Measurements from ENCODE around the gene NPHS2. TPM values are rescaled to one million over a fixed set of nuclear protein-coding genes. Genes with fewer than 3 reads are reported as not detected.

The NPHS2 gene
- total RNA-seq, 1 donor from 2014 or later: not detected

DNA sequence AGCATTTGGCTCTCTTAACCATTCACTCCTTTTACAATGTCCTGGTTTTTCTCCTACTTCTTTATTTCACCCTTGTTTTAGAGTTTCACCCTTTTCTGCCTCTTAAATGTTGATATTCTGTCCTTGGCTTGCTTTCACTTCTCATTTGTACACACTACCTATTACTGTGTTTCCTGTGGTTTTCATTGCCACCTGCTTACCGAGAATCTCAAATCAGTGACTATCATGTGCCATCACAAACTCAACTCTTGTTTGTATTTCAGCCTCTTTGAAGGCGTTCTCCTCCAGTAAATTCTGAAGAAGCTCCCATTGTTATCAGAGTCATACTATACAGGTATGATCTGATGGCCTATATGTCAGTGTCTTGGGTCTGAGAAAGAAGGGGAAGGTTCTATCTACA lies 65.7 kb downstream of the NPHS2 start:
- Mint-ChIP-seq H3K4me3 (no peak overlapping the region), H3K9me3 (peaks cover 24% of the 10 kb centered on the region), H3K36me3 (no peaks in the 10 kb centered on the region), H3K27me3 (ENCODE audit: low read depth) (peaks cover 23% of the 10 kb centered on the region), H3K4me1 (no peaks in the 10 kb centered on the region), H3K27ac (no peak overlapping the region)
- TF ChIP-seq, protein P1, sequence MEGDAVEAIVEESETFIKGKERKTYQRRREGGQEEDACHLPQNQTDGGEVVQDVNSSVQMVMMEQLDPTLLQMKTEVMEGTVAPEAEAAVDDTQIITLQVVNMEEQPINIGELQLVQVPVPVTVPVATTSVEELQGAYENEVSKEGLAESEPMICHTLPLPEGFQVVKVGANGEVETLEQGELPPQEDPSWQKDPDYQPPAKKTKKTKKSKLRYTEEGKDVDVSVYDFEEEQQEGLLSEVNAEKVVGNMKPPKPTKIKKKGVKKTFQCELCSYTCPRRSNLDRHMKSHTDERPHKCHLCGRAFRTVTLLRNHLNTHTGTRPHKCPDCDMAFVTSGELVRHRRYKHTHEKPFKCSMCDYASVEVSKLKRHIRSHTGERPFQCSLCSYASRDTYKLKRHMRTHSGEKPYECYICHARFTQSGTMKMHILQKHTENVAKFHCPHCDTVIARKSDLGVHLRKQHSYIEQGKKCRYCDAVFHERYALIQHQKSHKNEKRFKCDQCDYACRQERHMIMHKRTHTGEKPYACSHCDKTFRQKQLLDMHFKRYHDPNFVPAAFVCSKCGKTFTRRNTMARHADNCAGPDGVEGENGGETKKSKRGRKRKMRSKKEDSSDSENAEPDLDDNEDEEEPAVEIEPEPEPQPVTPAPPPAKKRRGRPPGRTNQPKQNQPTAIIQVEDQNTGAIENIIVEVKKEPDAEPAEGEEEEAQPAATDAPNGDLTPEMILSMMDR (IDR thresholded peaks at IDR 0.05; ENCODE audit: unreplicated experiment): no peak
- no peak for DNase-seq (ENCODE audit: low spot score in 2 of 2, unreplicated experiment in 2 of 2)

- Mint-ChIP-seq H3K36me3 (no peaks in the 10 kb centered on the region), H3K9me3 (peaks cover 24% of the 10 kb centered on the region), H3K27me3 (ENCODE audit: low read depth) (peaks cover 20% of the 10 kb centered on the region), H3K4me3 (no peak overlapping the region), H3K4me1 (no peaks in the 10 kb centered on the region), H3K27ac (no peak overlapping the region)
- TF ChIP-seq, protein P1 (IDR thresholded peaks at IDR 0.05; ENCODE audit: unreplicated experiment): no peak
- no peak for DNase-seq (ENCODE audit: low spot score in 2 of 2, unreplicated experiment in 2 of 2)
These were observed 66.4 kb downstream of the NPHS2 start for GRCh38 chr1:179509384-179509783.

DNA sequence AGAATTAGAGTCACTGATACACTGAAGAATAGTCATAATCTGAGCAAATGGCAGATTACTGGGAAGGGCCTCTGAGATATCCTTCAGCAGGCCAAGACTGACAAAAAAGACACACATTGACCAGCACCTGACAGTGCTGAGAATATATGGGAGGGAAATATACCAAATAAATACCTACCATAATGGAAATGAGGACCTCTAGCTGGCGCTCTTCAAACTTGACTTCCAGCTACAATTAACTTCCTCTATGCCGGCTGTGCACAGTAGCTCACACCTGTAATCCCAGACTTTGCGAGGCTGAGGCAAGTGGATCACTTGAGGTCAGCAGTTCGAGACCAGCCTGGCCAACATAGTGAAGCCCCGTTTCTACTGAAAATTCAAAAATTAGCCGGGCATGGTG lies 69.5 kb downstream of the NPHS2 start:
- H3K36me3 Mint-ChIP-seq: no peaks in the 10 kb centered on the region
- DNase-seq (ENCODE audit: low spot score in 2 of 2, unreplicated experiment in 2 of 2): no peak
- H3K4me1 Mint-ChIP-seq: no peaks in the 10 kb centered on the region
- H3K9me3 Mint-ChIP-seq: no peaks in the 10 kb centered on the region
- TF ChIP-seq, protein P1 (IDR thresholded peaks at IDR 0.05; ENCODE audit: unreplicated experiment): no peak
- H3K4me3 Mint-ChIP-seq: no peak overlapping the region
- H3K27ac Mint-ChIP-seq: no peak overlapping the region
- peaks cover 12% of the 10 kb centered on the region for H3K27me3 Mint-ChIP-seq (ENCODE audit: low read depth)

Other genes starting within 250 kb of the NPHS2 start
- gene AXDND1, start 210.0 kb downstream of the NPHS2 start, total RNA-seq: 0.29 to 1.4 TPM (median 0.97 TPM) in 3 replicates
- gene TDRD5, start 15.9 kb upstream of the NPHS2 start, total RNA-seq: 0.07 TPM in 1 of 3 replicates, not detected in the others
- 10.1 to 10.2 TPM (median 10.1 TPM) in 3 replicates for gene FAM163A, start 167.3 kb upstream of the NPHS2 start, total RNA-seq

All from mesothelial cell of epicardium (in vitro differentiated cells).